PC-3 (cell line): ENCODE measurements around the gene STX2.

ENCODE experiments used
- CTCF ChIP-seq: fragments of 300-600 bp; sonication (generic); conservative IDR thresholded peaks from 2 replicates; pipeline ENCODE4 v1.5.1; 2017; ENCODE audit warnings: antibody characterized with exemption, low read depth, mild to moderate bottlenecking, low read length
- EZH2 ChIP-seq: fragments of 300-600 bp; sonication (generic); IDR thresholded peaks from one replicate; pipeline ENCODE4 v1.6.1; 2017; ENCODE audit warnings: antibody characterized with exemption, mild to moderate bottlenecking, low read length; ENCODE audit not compliant: unreplicated experiment

- no peak for TF ChIP-seq CTCF
- no peak for TF ChIP-seq EZH2
Measured at GRCh38 chr12:130776857-130777339, 62.2 kb downstream of the STX2 start.
